SK-N-MC (cell line): ENCODE results near the gene GAPT.

Source experiments
- EZH2 ChIP-seq: fragments of 200-600 bp; sonication (generic); IDR thresholded peaks from one replicate; pipeline ENCODE4 v1.6.1; 2017; ENCODE audit warnings: antibody characterized with exemption
- POLR2AphosphoS5 ChIP-seq: IDR thresholded peaks from 2 replicates; pipeline ENCODE4 v1.6.1; 2012; ENCODE audit warnings: mild to moderate bottlenecking, low read depth, low read length, borderline replicate concordance

DNA sequence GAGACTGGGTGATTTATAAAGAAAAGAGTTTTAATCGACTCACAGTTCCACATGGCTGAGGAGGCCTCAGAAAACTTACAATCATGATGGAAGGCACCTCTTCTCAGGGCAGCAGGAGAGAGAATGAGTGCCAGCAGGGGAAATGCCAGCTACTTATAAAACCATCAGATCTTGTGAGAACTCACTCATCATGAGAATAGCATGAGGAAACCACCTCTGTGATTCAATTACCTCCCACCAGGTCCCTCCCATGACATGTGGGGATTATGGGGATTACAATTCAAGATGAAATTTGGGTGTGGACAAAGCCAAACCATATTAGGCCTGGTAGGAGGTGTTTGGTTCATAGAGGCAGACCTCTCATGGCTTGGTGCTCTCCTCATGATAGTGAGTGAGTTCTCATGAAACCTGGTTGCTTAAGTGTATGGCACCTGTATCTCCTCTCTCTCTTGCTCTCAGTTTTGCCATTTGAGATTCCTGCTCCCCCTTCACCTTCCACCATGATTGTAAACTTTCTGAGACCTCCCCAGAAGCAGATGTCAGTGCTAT is 39.8 kb downstream of the GAPT start:
- TF ChIP-seq POLR2AphosphoS5 (no peak), EZH2 (no peak)
